Breast epithelium (tissue), 3 donors: Measurements from ENCODE around the gene OTUD3.

Experiments
- CTCF ChIP-seq, 3 donors: fragments of 450-650 bp; IDR thresholded peaks; one replicate each; pipeline ENCODE4 v1.5.1; 2016 to 2017; ENCODE audit warnings: antibody characterized with exemption in 3 of 3, mild to moderate bottlenecking in 3 of 3, moderate library complexity in 3 of 3
- POLR2A ChIP-seq: fragments of 450-650 bp; IDR thresholded peaks from one replicate; pipeline ENCODE4 v1.6.1; 2016; ENCODE audit warnings: antibody characterized with exemption, mild to moderate bottlenecking, moderate library complexity
- POLR2AphosphoS5 ChIP-seq, 3 donors: sonication (generic); formaldehyde crosslinking; IDR thresholded peaks; one replicate each; pipeline ENCODE4 v1.6.1; 2017; ENCODE audit warnings: antibody characterized with exemption in 3 of 3

- TF ChIP-seq CTCF (IDR thresholded peaks at IDR 0.05): no peak
- TF ChIP-seq POLR2A: no peak
- no peak for TF ChIP-seq POLR2AphosphoS5 (IDR thresholded peaks at IDR 0.05)
These were observed 21.4 kb downstream of the OTUD3 start for GRCh38 chr1:19903621-19904020.
